ENCODE data around the gene BDKRB2. TPM values are rescaled to one million over a fixed set of nuclear protein-coding genes. Genes with fewer than 3 reads are reported as not detected.
A peak's percentile ranks its signal among the peaks of the same experiment; 100 is the strongest.

Gene BDKRB2
- polyA plus RNA-seq, 2 of the 4 experiments (the other 2 are of a cell fraction) = 13.9 to 21.6 TPM

GRCh38 chr14:96194262-96194656 is 10.4 kb upstream of the BDKRB2 start:
- Histone ChIP-seq H3K9me3 (no peaks in the 10 kb centered on the region), H3K4me2 (no peak overlapping the region), H3K4me3 (no peak overlapping the region), H3K27ac (peak overlapping the region in 1 of 2 experiments; percentile 78; a peak in 4 of 6 replicates), H3K4me1 (peaks cover 44% of the 10 kb centered on the region)
- ChIA-PET POLR2A (no interaction called here), CTCF (interaction anchor here (0.8 to 2.2 kb wide), 3 partner anchors 12 to 99 kb away, joined by 3 to 7 read pairs (median 3); no protein-coding TSS in a partner anchor)
- DNase-seq (ENCODE audit: low read depth in 1 of 2, low spot score in 1 of 2) = no peak
- 90% methylated on average over 10 of the region's 10 CpGs for WGBS (ENCODE audit: missing lambda C conversion rate)
- ATAC-seq = no peak
- TF ChIP-seq FOSL2 (IDR thresholded peaks at IDR 0.05) (no peak), FOSL2 (CRISPR knock-in tag; IDR thresholded peaks at IDR 0.05) (no peak), RCOR1 (IDR thresholded peaks at IDR 0.05; ENCODE audit: low read depth, low read length) (no peak), GATA3 (IDR thresholded peaks at IDR 0.05; ENCODE audit: borderline replicate concordance) (no peak), HDAC2 (IDR thresholded peaks at IDR 0.05) (no peak), HES2 (IDR thresholded peaks at IDR 0.05) (no peak), EP300 (IDR thresholded peaks at IDR 0.05) (no peak)
- FAIRE-seq = no peak

GRCh38 chr14:96194657-96195431 is 9.8 kb upstream of the BDKRB2 start:
- H3K9me3 ChIP-seq = no peaks in the 10 kb centered on the region
- POLR2A ChIA-PET = no interaction called here
- DNase-seq (ENCODE audit: low read depth in 1 of 2, low spot score in 1 of 2) = no peak
- no peak for FAIRE-seq
- ATAC-seq = no peak; a peak in 2 of 6 replicates
- no peak overlapping the region for H3K4me3 ChIP-seq
- peak overlapping the region; percentile 55 to 78 for H3K27ac ChIP-seq
- 63% methylated on average over 11 of the region's 11 CpGs for WGBS (ENCODE audit: missing lambda C conversion rate)
- no peak for TF ChIP-seq MAZ (IDR thresholded peaks at IDR 0.05; ENCODE audit: borderline replicate concordance, low read depth, low read length)
- TF ChIP-seq REST (IDR thresholded peaks at IDR 0.05) = no peak
- TF ChIP-seq ZSCAN20 (CRISPR knock-in tag; IDR thresholded peaks at IDR 0.05) = no peak
- no peak for TF ChIP-seq ZFP36 (IDR thresholded peaks at IDR 0.05; ENCODE audit: borderline replicate concordance, partially characterized antibody)
- no peak for TF ChIP-seq GATA3 (IDR thresholded peaks at IDR 0.05; ENCODE audit: borderline replicate concordance)
- no peak for TF ChIP-seq MAFK (IDR thresholded peaks at IDR 0.05; ENCODE audit: partially characterized antibody)
- no peak for TF ChIP-seq KDM1A (IDR thresholded peaks at IDR 0.05; ENCODE audit: low read depth)
- no peak for TF ChIP-seq RFX5 (IDR thresholded peaks at IDR 0.05)
- no peak for TF ChIP-seq TFCP2L1 (CRISPR knock-in tag; IDR thresholded peaks at IDR 0.05)
- TF ChIP-seq POLR2A (IDR thresholded peaks at IDR 0.05; ENCODE audit: low read length) = no peak
- TF ChIP-seq ZNF302 (CRISPR knock-in tag; IDR thresholded peaks at IDR 0.05) = no peak
- TF ChIP-seq NFE2L2 (conservative IDR thresholded peaks at IDR 0.05; ENCODE audit: low read length) = no peak
- TF ChIP-seq CHD4 (IDR thresholded peaks at IDR 0.05; ENCODE audit: borderline replicate concordance) = no peak
- no peak for TF ChIP-seq BHLHE40 (IDR thresholded peaks at IDR 0.05; ENCODE audit: low read depth, low read length)
- no peak for TF ChIP-seq HOXB13 (CRISPR knock-in tag; IDR thresholded peaks at IDR 0.05; ENCODE audit: low read depth)
- TF ChIP-seq SREBF2 (IDR thresholded peaks at IDR 0.05) = no peak
- no peak for TF ChIP-seq ATOH8 (CRISPR knock-in tag; IDR thresholded peaks at IDR 0.05; ENCODE audit: low read depth)
- TF ChIP-seq RNF2 (IDR thresholded peaks at IDR 0.05; ENCODE audit: borderline replicate concordance, low read depth) = no peak
- no peak for TF ChIP-seq EP300 (IDR thresholded peaks at IDR 0.05)
- TF ChIP-seq PHF8 (IDR thresholded peaks at IDR 0.05; ENCODE audit: borderline replicate concordance, low read depth) = no peak
- peaks cover 46% of the 10 kb centered on the region for H3K4me1 ChIP-seq
- CTCF ChIA-PET = interaction anchor here (1.0 to 2.2 kb wide), 3 partner anchors 11 to 94 kb away, joined by 3 to 9 read pairs (median 7); no protein-coding TSS in a partner anchor
- H3K4me2 ChIP-seq = peak overlapping the region; percentile 56
